DND-41 (cell line): ENCODE measurements around the gene EVI5L.

ENCODE experiments used
- EZH2 ChIP-seq: IDR thresholded peaks from 3 replicates; pipeline ENCODE4 v1.6.1; 2012; ENCODE audit warnings: borderline replicate concordance, low read depth, mild to moderate bottlenecking, moderate library complexity, low read length, inconsistent platforms; ENCODE audit not compliant: severe bottlenecking
- TF ChIP-seq, protein P1 (sequence below): IDR thresholded peaks from 2 replicates; pipeline ENCODE4 v1.5.1; 2012; ENCODE audit warnings: borderline replicate concordance, low read length, moderate library complexity, mild to moderate bottlenecking; ENCODE audit not compliant: poor library complexity, severe bottlenecking; ENCODE audit errors: extremely low read depth

DNA sequence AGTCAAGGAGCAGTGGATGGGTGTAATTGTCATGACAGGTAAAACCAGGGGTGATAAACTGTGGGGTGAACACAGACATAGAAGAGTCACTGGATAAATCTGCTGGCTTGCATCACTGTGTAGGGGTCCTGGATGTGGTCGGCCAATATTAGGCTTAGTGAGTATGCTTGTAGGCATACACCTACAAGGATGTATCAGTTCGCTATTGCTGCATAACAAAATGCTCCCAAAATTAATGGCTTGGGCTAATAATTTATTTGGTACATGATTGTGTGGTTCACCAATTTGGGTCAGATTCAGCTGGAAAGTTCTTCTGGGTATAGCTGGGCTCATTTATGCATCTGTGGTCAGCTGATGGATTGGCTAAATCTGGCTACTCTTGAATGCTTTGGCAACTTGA, 11.2 kb upstream of the EVI5L start:
- TF ChIP-seq EZH2: no peak
- TF ChIP-seq, protein P1, sequence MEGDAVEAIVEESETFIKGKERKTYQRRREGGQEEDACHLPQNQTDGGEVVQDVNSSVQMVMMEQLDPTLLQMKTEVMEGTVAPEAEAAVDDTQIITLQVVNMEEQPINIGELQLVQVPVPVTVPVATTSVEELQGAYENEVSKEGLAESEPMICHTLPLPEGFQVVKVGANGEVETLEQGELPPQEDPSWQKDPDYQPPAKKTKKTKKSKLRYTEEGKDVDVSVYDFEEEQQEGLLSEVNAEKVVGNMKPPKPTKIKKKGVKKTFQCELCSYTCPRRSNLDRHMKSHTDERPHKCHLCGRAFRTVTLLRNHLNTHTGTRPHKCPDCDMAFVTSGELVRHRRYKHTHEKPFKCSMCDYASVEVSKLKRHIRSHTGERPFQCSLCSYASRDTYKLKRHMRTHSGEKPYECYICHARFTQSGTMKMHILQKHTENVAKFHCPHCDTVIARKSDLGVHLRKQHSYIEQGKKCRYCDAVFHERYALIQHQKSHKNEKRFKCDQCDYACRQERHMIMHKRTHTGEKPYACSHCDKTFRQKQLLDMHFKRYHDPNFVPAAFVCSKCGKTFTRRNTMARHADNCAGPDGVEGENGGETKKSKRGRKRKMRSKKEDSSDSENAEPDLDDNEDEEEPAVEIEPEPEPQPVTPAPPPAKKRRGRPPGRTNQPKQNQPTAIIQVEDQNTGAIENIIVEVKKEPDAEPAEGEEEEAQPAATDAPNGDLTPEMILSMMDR: no peak
